ENCODE measurements around the gene HDDC2. TPM values are rescaled to one million over a fixed set of nuclear protein-coding genes. Genes with fewer than 3 reads are reported as not detected.

HDDC2 gene
- total and polyA plus RNA-seq, 11 donors = 70.2 to 170 (median 92.6) TPM

DNA sequence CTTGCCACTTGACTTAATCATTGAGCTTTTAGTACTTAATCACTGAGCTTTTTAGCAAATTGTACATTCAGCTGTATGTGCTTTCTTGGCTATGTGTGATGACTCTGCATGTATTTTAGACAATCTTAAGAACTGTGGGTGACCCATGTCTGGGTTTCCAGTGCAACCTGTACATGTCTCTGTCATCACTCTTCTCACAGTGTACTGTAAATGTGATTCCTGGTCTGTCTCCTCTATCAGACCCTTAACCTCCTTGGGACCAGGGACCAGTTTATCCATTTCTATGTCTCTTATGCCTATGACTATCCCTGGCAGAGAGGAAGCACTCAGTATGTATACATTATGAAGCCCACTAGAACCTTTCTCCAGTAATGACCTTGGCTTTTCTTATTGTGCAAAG lies 36.6 kb upstream of the HDDC2 start:
- DNase-seq (no peak), ATAC-seq (no peak)
- intact Hi-C loops (cut with DNase I) = no loop called here
- H3K4me1 ChIP-seq = peaks cover 0 to 22% (median 5%) of the 10 kb centered on the region in 12 donors
- no peak for TF ChIP-seq POLR2A (IDR thresholded peaks at IDR 0.05)
- TF ChIP-seq, protein P1, sequence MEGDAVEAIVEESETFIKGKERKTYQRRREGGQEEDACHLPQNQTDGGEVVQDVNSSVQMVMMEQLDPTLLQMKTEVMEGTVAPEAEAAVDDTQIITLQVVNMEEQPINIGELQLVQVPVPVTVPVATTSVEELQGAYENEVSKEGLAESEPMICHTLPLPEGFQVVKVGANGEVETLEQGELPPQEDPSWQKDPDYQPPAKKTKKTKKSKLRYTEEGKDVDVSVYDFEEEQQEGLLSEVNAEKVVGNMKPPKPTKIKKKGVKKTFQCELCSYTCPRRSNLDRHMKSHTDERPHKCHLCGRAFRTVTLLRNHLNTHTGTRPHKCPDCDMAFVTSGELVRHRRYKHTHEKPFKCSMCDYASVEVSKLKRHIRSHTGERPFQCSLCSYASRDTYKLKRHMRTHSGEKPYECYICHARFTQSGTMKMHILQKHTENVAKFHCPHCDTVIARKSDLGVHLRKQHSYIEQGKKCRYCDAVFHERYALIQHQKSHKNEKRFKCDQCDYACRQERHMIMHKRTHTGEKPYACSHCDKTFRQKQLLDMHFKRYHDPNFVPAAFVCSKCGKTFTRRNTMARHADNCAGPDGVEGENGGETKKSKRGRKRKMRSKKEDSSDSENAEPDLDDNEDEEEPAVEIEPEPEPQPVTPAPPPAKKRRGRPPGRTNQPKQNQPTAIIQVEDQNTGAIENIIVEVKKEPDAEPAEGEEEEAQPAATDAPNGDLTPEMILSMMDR (IDR thresholded peaks at IDR 0.05) = no peak
- peaks cover 0 to 10% (median 0%) of the 10 kb centered on the region in 12 donors for H3K9me3 ChIP-seq
- H3K4me3 ChIP-seq = no peak overlapping the region
- H3K36me3 ChIP-seq = peaks cover 0 to 5% (median 0%) of the 10 kb centered on the region in 9 donors
- H3K27ac ChIP-seq = no peak overlapping the region
- H3K27me3 ChIP-seq = no peaks in the 10 kb centered on the region

DNA sequence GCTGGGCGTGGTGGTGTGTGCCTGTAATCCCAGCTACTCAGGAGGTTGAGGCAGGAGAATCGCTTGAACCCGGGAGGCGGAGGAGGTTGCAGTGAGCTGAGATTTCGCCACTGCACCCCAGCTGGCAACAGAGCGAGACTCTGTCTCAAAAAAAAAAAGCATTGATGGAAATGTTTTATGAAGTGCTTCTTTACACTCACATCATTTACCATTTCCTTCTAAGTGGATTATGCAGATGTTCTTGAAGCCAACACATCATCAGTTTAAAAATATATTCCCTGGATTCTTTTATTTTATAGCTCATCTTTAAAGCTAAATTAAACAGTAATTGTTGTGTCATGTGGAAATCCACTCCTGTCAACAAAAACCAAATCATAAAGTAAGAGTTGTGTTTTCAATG lies 35.9 kb upstream of the HDDC2 start:
- Histone ChIP-seq H3K27me3 (no peaks in the 10 kb centered on the region), H3K4me3 (no peak overlapping the region), H3K36me3 (peaks cover 0 to 5% (median 0%) of the 10 kb centered on the region in 9 donors), H3K27ac (no peak overlapping the region), H3K4me1 (peaks cover 0 to 22% (median 5%) of the 10 kb centered on the region in 12 donors), H3K9me3 (peaks cover 0 to 10% (median 0%) of the 10 kb centered on the region in 12 donors)
- 96 to 97% (median 97%) methylated on average over 6 of the region's 6 CpGs for WGBS, 4 donors
- no peak for DNase-seq
- ATAC-seq = no peak
- TF ChIP-seq POLR2A (IDR thresholded peaks at IDR 0.05) = no peak
- TF ChIP-seq, protein P1 (IDR thresholded peaks at IDR 0.05) = no peak
- intact Hi-C loops (cut with DNase I) = no loop called here

DNA sequence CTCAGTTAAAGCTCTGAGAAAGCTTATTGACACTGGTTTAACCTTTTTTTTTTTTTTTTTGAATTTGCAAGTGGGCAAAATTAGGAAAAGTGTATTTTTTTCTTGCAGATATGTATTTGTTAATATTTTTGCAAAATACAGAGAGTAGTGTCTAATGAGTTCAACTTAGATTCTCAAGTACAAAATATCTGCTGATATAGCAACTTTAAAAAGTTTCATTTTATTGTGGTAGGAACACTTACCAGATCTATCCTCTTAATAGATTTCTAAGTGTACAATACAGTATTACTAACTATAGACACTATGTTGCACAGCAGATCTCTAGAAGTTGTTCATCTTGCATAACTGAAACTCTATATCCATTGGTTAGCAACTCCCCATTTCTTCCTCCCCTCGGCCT lies 30.9 kb upstream of the HDDC2 start:
- Histone ChIP-seq H3K36me3 (peaks cover 0 to 5% (median 0%) of the 10 kb centered on the region in 9 donors), H3K27me3 (peaks cover 0 to 3% (median 0%) of the 10 kb centered on the region in 9 donors), H3K9me3 (peaks cover 0 to 10% (median 0%) of the 10 kb centered on the region in 12 donors), H3K4me1 (no peaks in the 10 kb centered on the region), H3K4me3 (no peak overlapping the region), H3K27ac (no peak overlapping the region)
- TF ChIP-seq, protein P1 (IDR thresholded peaks at IDR 0.05) = no peak
- TF ChIP-seq POLR2A (IDR thresholded peaks at IDR 0.05) = no peak
- 91 to 98% (median 95%) methylated on average over 1 of the region's 1 CpG for WGBS, 4 donors
- ATAC-seq (no peak), DNase-seq (no peak)
- intact Hi-C loops (cut with DNase I) = no loop called here

DNA sequence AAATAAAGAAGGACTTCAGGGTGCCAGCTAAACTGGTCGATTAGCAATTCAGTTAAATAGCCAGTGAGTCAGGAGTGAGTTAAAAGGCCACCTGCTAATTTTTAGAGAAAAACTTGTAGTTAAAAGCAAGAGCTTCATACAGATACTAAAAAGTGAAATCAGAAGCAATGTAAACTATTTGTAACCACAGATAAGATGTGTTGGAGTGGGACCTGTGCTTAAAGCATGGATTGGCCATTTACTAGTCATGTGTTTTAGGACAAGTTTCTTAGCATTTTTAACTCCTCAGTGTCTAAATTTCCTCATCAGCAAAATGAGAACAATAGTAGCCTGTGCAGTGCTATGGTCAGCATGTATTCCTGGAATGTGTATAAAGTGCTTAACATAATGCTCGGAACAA lies 23.8 kb upstream of the HDDC2 start:
- Histone ChIP-seq H3K36me3 (no peaks in the 10 kb centered on the region), H3K4me1 (no peaks in the 10 kb centered on the region), H3K4me3 (no peak overlapping the region), H3K9me3 (no peaks in the 10 kb centered on the region), H3K27me3 (peaks cover 0 to 3% (median 0%) of the 10 kb centered on the region in 9 donors), H3K27ac (no peak overlapping the region)
- TF ChIP-seq, protein P1 (IDR thresholded peaks at IDR 0.05) = no peak
- TF ChIP-seq POLR2A (IDR thresholded peaks at IDR 0.05) = no peak
- intact Hi-C loops (cut with DNase I) = no loop called here
- ATAC-seq = no peak
- 52 to 85% (median 68%) methylated on average over 2 of the region's 2 CpGs for WGBS, 4 donors
- no peak for DNase-seq

Data from heart left ventricle (tissue), 16 donors.